HG03139 (cell line): ENCODE measurements around the gene TBX15.

Experiments used
- ATAC-seq: cut with Tn5 transposase; IDR thresholded peaks from one replicate; pipeline ENCODE4 v1.9.1; 2021; ENCODE audit not compliant: unreplicated experiment

Gene TBX15

GRCh38 chr1:118988186-118989005, at the start of gene TBX15:
TSS of gene TBX15 (minus strand) at chr1:118988343. CDS start at chr1:118987795, 548 bp downstream.
- no peak for ATAC-seq

- ATAC-seq = no peak
These were observed 46.2 kb upstream of the TBX15 start for GRCh38 chr1:119034359-119034758.

- no peak for ATAC-seq
These were observed 44.8 kb upstream of the TBX15 start for GRCh38 chr1:119032986-119033385.

GRCh38 chr1:119027759-119028158, 39.6 kb upstream of the TBX15 start:
- no peak for ATAC-seq

GRCh38 chr1:119026956-119027355, 38.8 kb upstream of the TBX15 start:
- no peak for ATAC-seq

- no peak for ATAC-seq
These were observed 27.4 kb upstream of the TBX15 start for GRCh38 chr1:119015547-119015946.

- no peak for ATAC-seq
These were observed 24.2 kb upstream of the TBX15 start for GRCh38 chr1:119012383-119012782.

GRCh38 chr1:119011706-119012105, 23.6 kb upstream of the TBX15 start:
- no peak for ATAC-seq

GRCh38 chr1:119011116-119011515, 23.0 kb upstream of the TBX15 start:
- no peak for ATAC-seq

- ATAC-seq = no peak
These were observed 22.1 kb upstream of the TBX15 start for GRCh38 chr1:119010201-119010600.

GRCh38 chr1:119009312-119009655, 21.1 kb upstream of the TBX15 start:
- ATAC-seq = no peak

- peak; percentile 60 for ATAC-seq
These were observed 20.6 kb upstream of the TBX15 start for GRCh38 chr1:119008483-119009311.

GRCh38 chr1:119007670-119008482, 19.7 kb upstream of the TBX15 start:
- ATAC-seq = no peak

GRCh38 chr1:119007339-119007669, 19.2 kb upstream of the TBX15 start:
- ATAC-seq = no peak

- ATAC-seq = no peak
These were observed 18.5 kb upstream of the TBX15 start for GRCh38 chr1:119006406-119007279.

GRCh38 chr1:119005724-119006405, 17.7 kb upstream of the TBX15 start:
- no peak for ATAC-seq

- no peak for ATAC-seq
These were observed 16.6 kb upstream of the TBX15 start for GRCh38 chr1:119004781-119005180.

- no peak for ATAC-seq
These were observed 16.0 kb upstream of the TBX15 start for GRCh38 chr1:119004129-119004527.

GRCh38 chr1:119003413-119004128, 15.4 kb upstream of the TBX15 start:
- ATAC-seq = no peak
